Measurements from ENCODE around the gene JARID2. TPM values are rescaled to one million over a fixed set of nuclear protein-coding genes. Genes with fewer than 3 reads are reported as not detected.

JARID2 gene
- total RNA-seq, 1 experiment from 2014 or later: 180 TPM

- Mint-ChIP-seq H3K4me3 (no peak overlapping the region), H3K27me3 (ENCODE audit: low read depth) (no peaks in the 10 kb centered on the region), H3K36me3 (peaks cover 28% of the 10 kb centered on the region), H3K9me3 (no peaks in the 10 kb centered on the region), H3K4me1 (peaks cover 84% of the 10 kb centered on the region), H3K27ac (no peak overlapping the region)
- DNase-seq (ENCODE audit: low spot score) (no peak), ATAC-seq (no peak)
- CTCF ChIA-PET: no interaction called here
- POLR2A ChIA-PET: no interaction called here
- no peak for TF ChIP-seq FOXP4 (CRISPR knock-in tag; IDR thresholded peaks at IDR 0.05)
- TF ChIP-seq NR3C1 (CRISPR knock-in tag; conservative IDR thresholded peaks at IDR 0.05; ENCODE audit: low read depth): no peak
- TF ChIP-seq SMAD3 (CRISPR knock-in tag; IDR thresholded peaks at IDR 0.05; ENCODE audit: borderline replicate concordance): no peak
- no peak for TF ChIP-seq SMAD4 (CRISPR knock-in tag; IDR thresholded peaks at IDR 0.05)
- no peak for TF ChIP-seq TEAD4 (CRISPR knock-in tag; IDR thresholded peaks at IDR 0.05)
Measured at GRCh38 chr6:15456422-15456821, 210.6 kb downstream of the JARID2 start.

GRCh38 chr6:15457121-15457650, 211.3 kb downstream of the JARID2 start:
- ChIA-PET POLR2A (no interaction called here), CTCF (interaction anchor here (0.5 kb wide), 1 partner anchor 10 kb away, joined by 3 read pairs; no protein-coding TSS in a partner anchor)
- peak overlapping the region; percentile 22; the same call in 1 of the 2 replicates for H3K27ac Mint-ChIP-seq
- H3K36me3 Mint-ChIP-seq: peaks cover 22% of the 10 kb centered on the region
- no peak overlapping the region for H3K4me3 Mint-ChIP-seq
- no peaks in the 10 kb centered on the region for H3K9me3 Mint-ChIP-seq
- DNase-seq (ENCODE audit: low spot score) (no peak), ATAC-seq (no peak)
- peaks cover 89% of the 10 kb centered on the region for H3K4me1 Mint-ChIP-seq
- TF ChIP-seq ZNF121 (CRISPR knock-in tag; IDR thresholded peaks at IDR 0.05): no peak
- TF ChIP-seq E2F4 (CRISPR knock-in tag; IDR thresholded peaks at IDR 0.05; ENCODE audit: borderline replicate concordance, low read depth): no peak
- no peak for TF ChIP-seq ERG (CRISPR knock-in tag; IDR thresholded peaks at IDR 0.05)
- TF ChIP-seq ZNF423 (CRISPR knock-in tag; IDR thresholded peaks at IDR 0.05): peak; percentile 57; the same call in 1 of the 2 replicates
- TF ChIP-seq ZBTB43 (CRISPR knock-in tag; IDR thresholded peaks at IDR 0.05): no peak
- no peaks in the 10 kb centered on the region for H3K27me3 Mint-ChIP-seq (ENCODE audit: low read depth)

GRCh38 chr6:15458021-15458459, 212.2 kb downstream of the JARID2 start:
- Mint-ChIP-seq H3K27me3 (ENCODE audit: low read depth) (no peaks in the 10 kb centered on the region), H3K36me3 (peaks cover 15% of the 10 kb centered on the region), H3K4me1 (peaks cover 92% of the 10 kb centered on the region), H3K4me3 (no peak overlapping the region), H3K9me3 (no peaks in the 10 kb centered on the region), H3K27ac (peak overlapping the region; percentile 9; the same call in 1 of the 2 replicates)
- ChIA-PET CTCF (no interaction called here), POLR2A (no interaction called here)
- DNase-seq (ENCODE audit: low spot score) (no peak), ATAC-seq (no peak)
- no peak for TF ChIP-seq ZMAT4 (CRISPR knock-in tag; IDR thresholded peaks at IDR 0.05)
- TF ChIP-seq MXD4 (CRISPR knock-in tag; IDR thresholded peaks at IDR 0.05; ENCODE audit: borderline replicate concordance): no peak
- TF ChIP-seq USF1 (CRISPR knock-in tag; IDR thresholded peaks at IDR 0.05): no peak
- no peak for TF ChIP-seq TEAD1 (CRISPR knock-in tag; IDR thresholded peaks at IDR 0.05)
- TF ChIP-seq E2F1 (CRISPR knock-in tag; IDR thresholded peaks at IDR 0.05): no peak
- no peak for TF ChIP-seq USF2 (CRISPR knock-in tag; IDR thresholded peaks at IDR 0.05)

Data from WTC11 (cell line).